Smooth muscle cell (in vitro differentiated cells): Measurements from ENCODE around the gene SKIDA1. TPM values are rescaled to one million over a fixed set of nuclear protein-coding genes. Genes with fewer than 3 reads are reported as not detected.
A peak's percentile ranks its signal among the peaks of the same experiment; 100 is the strongest.

Experiments
- DNase-seq: peaks from one replicate; lab custom pipeline; 2025; ENCODE audit not compliant: unreplicated experiment; lab: John Stamatoyannopoulos, UW
- H2AFZ ChIP-seq: fragments of 200-600 bp; sonication (generic); 2 replicates; pipeline ENCODE4 v1.6.0; 2016; ENCODE audit warnings: antibody characterized with exemption, low read depth, mild to moderate bottlenecking
- H3F3A ChIP-seq: fragments of 200-600 bp; sonication (generic); 2 replicates; pipeline ENCODE4 v1.6.0; 2017; ENCODE audit warnings: antibody characterized with exemption, low read depth
- H3K27ac ChIP-seq: fragments of 200-600 bp; sonication (generic); 2 replicates; pipeline ENCODE4 v1.5.1; 2016; ENCODE audit warnings: low read depth, mild to moderate bottlenecking
- H3K27me3 ChIP-seq: fragments of 200-600 bp; sonication (generic); 2 replicates; pipeline ENCODE4 v1.6.1; 2016; ENCODE audit warnings: low read depth, mild to moderate bottlenecking
- H3K36me3 ChIP-seq: fragments of 200-600 bp; sonication (generic); 2 replicates; pipeline ENCODE4 v1.5.1; 2016; ENCODE audit warnings: low read depth
- H3K4me1 ChIP-seq: fragments of 200-600 bp; sonication (generic); 2 replicates; pipeline ENCODE4 v1.5.1; 2016; ENCODE audit warnings: low read depth
- H3K4me2 ChIP-seq: fragments of 200-600 bp; sonication (generic); 2 replicates; pipeline ENCODE4 v1.6.0; 2016; ENCODE audit warnings: mild to moderate bottlenecking
- H3K4me3 ChIP-seq: fragments of 200-600 bp; sonication (generic); 2 replicates; pipeline ENCODE4 v1.5.1; 2016; ENCODE audit warnings: mild to moderate bottlenecking
- H3K79me2 ChIP-seq: fragments of 200-600 bp; sonication (generic); 2 replicates; pipeline ENCODE4 v1.6.0; 2016; ENCODE audit warnings: low read depth, mild to moderate bottlenecking
- H3K9ac ChIP-seq: fragments of 200-600 bp; sonication (generic); 2 replicates; pipeline ENCODE4 v1.6.0; 2016; ENCODE audit warnings: low read depth
- H3K9me3 ChIP-seq: fragments of 200-600 bp; sonication (generic); replicated peaks from 2 replicates; pipeline ENCODE4 v1.5.1; 2016; ENCODE audit warnings: low read depth
- H4K20me1 ChIP-seq: fragments of 200-600 bp; sonication (generic); 2 replicates; pipeline ENCODE4 v1.6.0; 2016; ENCODE audit warnings: low read depth
- WGBS: methylation state at CpG from one replicate; pipeline ENCODE4 v1.1.7; 2016; ENCODE audit warnings: low lambda C conversion rate; 5-methylcytosine and 5-hydroxymethylcytosine counted together
- polyA plus RNA-seq: library from polyadenylated mRNA; unstranded; fragments of >200 nt; fragmentation: Nextera tagmentation; extraction: Ambion mirVana; gene quantifications from 2 replicates; pipeline ENCODE4 v1.2.1, GENCODE V29; 2016
- total RNA-seq: library from RNA; depleted of rRNA; stranded (reverse); fragments of >200 nt; gene quantifications from 2 replicates; pipeline ENCODE4 v1.2.3, GENCODE V29; 2014
- TF ChIP-seq, protein P1 (sequence below): fragments of 200-600 bp; sonication (generic); IDR thresholded peaks from 2 replicates; pipeline ENCODE4 v1.5.1; 2017; ENCODE audit warnings: borderline replicate concordance, mild to moderate bottlenecking, antibody characterized with exemption; ENCODE audit not compliant: insufficient read depth, poor library complexity, severe bottlenecking

The SKIDA1 gene
- total and polyA plus RNA-seq, 2 experiments from 2014 or later = 0.53 to 1.8 TPM

DNA sequence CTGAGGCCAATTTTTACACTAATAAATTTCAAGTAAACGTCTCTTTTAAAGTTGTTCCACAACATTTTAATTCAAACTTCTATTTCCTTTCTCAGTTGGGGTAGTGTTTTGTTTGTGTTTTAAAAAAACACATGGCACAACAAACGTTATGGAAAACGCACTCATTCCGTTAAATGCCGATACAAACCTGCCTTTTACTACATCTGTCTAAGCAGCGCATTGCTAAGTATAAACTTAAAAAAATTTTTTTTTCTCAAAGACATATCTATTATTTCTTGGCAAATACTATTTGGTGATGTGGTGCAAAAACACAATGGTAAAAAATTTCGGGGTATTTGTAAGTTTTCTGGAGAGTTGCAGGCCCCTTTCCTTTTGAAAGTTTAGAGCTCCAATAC lies 1.4 kb downstream of the SKIDA1 start:
- TF ChIP-seq, protein P1, sequence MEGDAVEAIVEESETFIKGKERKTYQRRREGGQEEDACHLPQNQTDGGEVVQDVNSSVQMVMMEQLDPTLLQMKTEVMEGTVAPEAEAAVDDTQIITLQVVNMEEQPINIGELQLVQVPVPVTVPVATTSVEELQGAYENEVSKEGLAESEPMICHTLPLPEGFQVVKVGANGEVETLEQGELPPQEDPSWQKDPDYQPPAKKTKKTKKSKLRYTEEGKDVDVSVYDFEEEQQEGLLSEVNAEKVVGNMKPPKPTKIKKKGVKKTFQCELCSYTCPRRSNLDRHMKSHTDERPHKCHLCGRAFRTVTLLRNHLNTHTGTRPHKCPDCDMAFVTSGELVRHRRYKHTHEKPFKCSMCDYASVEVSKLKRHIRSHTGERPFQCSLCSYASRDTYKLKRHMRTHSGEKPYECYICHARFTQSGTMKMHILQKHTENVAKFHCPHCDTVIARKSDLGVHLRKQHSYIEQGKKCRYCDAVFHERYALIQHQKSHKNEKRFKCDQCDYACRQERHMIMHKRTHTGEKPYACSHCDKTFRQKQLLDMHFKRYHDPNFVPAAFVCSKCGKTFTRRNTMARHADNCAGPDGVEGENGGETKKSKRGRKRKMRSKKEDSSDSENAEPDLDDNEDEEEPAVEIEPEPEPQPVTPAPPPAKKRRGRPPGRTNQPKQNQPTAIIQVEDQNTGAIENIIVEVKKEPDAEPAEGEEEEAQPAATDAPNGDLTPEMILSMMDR = no peak
- Histone ChIP-seq H3K4me2 (peak overlapping the region; percentile 98), H3F3A (peaks cover 20% of the 10 kb centered on the region), H3K9me3 (no peaks in the 10 kb centered on the region), H4K20me1 (no peaks in the 10 kb centered on the region), H3K4me1 (peaks cover 48% of the 10 kb centered on the region), H3K9ac (no peak overlapping the region), H3K79me2 (peaks cover 49% of the 10 kb centered on the region), H3K4me3 (peak overlapping the region; percentile 86), H2AFZ (peak overlapping the region; percentile 71), H3K36me3 (no peaks in the 10 kb centered on the region), H3K27me3 (no peaks in the 10 kb centered on the region), H3K27ac (peak overlapping the region; percentile 98)
- DNase-seq = no peak
- 16% methylated on average over 7 of the region's 7 CpGs for WGBS

DNA sequence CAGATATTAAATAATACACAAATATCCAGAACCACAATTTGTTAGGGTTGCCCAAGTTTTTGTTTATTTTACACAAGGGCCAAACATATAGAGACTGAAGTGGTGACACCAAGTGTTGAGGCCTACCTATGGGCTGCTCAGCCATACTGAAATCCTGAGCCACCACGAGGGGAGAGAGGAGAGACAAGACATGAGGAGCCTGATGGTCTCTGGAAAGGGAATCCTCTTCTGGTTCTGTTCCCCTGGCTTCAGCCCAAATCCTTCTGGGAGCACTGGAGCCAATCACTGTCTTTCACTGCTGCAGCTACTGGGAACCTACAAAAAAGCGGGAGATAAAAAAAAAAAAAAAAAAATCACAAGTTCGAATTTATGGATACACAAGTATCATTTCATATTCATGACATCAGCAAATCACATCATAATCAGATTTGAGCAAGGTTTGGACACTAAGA lies 1.9 kb downstream of the SKIDA1 start:
- H3K79me2 ChIP-seq = peaks cover 44% of the 10 kb centered on the region
- WGBS = 25% methylated on average over 3 of the region's 3 CpGs
- peak overlapping the region; percentile 86 for H3K4me3 ChIP-seq
- H2AFZ ChIP-seq = peak overlapping the region; percentile 71
- peak overlapping the region; percentile 98 for H3K27ac ChIP-seq
- peaks cover 20% of the 10 kb centered on the region for H3F3A ChIP-seq
- H4K20me1 ChIP-seq = no peaks in the 10 kb centered on the region
- H3K9ac ChIP-seq = peak overlapping the region; percentile 8
- H3K36me3 ChIP-seq = no peaks in the 10 kb centered on the region
- no peaks in the 10 kb centered on the region for H3K9me3 ChIP-seq
- peak overlapping the region; percentile 98 for H3K4me2 ChIP-seq
- peaks cover 48% of the 10 kb centered on the region for H3K4me1 ChIP-seq
- TF ChIP-seq, protein P1 = no peak
- DNase-seq = no peak
- H3K27me3 ChIP-seq = no peaks in the 10 kb centered on the region

DNA sequence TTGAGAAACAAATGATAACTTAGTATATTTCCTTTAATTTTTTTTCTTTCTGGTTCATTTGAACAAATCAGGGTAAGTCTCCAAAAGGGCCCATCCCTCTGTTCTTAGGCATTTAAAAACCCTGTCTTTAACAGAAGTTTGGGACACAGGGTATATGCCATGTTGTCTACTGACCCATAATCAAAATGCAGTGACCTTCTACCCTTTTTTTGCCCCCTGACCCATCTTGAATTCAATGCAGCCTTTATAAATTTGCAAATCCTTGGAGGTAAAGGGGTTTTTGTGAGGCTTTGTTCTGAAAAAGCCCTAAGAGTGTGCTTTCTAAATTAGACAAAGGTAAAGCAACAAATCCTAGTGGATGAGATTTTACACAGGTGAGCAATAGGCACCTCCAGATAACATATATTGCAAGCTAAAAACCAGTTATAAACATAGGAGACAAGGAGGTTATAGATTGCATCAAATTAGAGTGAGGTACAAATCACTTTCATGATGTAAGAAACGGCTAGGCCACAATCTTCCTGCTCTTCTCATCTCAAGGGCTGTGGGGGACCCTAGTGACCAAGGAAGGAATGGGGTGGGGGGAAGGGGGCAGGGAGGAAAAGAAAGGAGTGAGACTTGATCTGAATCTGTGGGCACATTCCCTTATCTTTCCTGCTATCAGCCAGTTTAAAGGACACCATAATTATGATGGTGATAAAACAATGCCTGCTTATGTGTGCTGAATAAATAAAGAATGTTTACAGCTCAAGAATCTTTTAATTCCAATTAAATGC lies 2.7 kb downstream of the SKIDA1 start:
- 12% methylated on average over 1 of the region's 1 CpG for WGBS

More for the DNA sequence above, 2.7 kb downstream of the SKIDA1 start:
- H3F3A ChIP-seq = peaks cover 20% of the 10 kb centered on the region
- H3K79me2 ChIP-seq = peaks cover 43% of the 10 kb centered on the region
- H3K9me3 ChIP-seq = no peaks in the 10 kb centered on the region
- no peaks in the 10 kb centered on the region for H4K20me1 ChIP-seq
- TF ChIP-seq, protein P1 = no peak
- peak overlapping the region; percentile 98 for H3K27ac ChIP-seq
- H3K4me1 ChIP-seq = peaks cover 48% of the 10 kb centered on the region
- H3K4me3 ChIP-seq = peak overlapping the region; percentile 5
- no peak for DNase-seq
- no peaks in the 10 kb centered on the region for H3K36me3 ChIP-seq
- peak overlapping the region; percentile 98 for H3K4me2 ChIP-seq
- H3K27me3 ChIP-seq = no peaks in the 10 kb centered on the region
- peak overlapping the region; percentile 71 for H2AFZ ChIP-seq
- H3K9ac ChIP-seq = peak overlapping the region; percentile 8
